Ectodermal cell (in vitro differentiated cells): Measurements from ENCODE around the gene LITAF.

Experiments
- H3K27ac ChIP-seq: 2 replicates; pipeline ENCODE4 v1.7.0; 2013; ENCODE audit warnings: mild to moderate bottlenecking, low read depth, low read length; ENCODE audit not compliant: insufficient read depth, poor library complexity, severe bottlenecking
- H3K27me3 ChIP-seq: 2 replicates; pipeline ENCODE4 v1.7.0; 2013; ENCODE audit warnings: mild to moderate bottlenecking, low read length; ENCODE audit not compliant: insufficient read depth, control insufficient read depth, poor library complexity, severe bottlenecking
- H3K36me3 ChIP-seq: one replicate; pipeline ENCODE4 v1.7.0; 2013; ENCODE audit warnings: low read length; ENCODE audit not compliant: control insufficient read depth, insufficient read depth
- H3K4me1 ChIP-seq: one replicate; pipeline ENCODE4 v1.7.0; 2013; ENCODE audit warnings: low read length; ENCODE audit not compliant: control insufficient read depth, insufficient read depth
- H3K4me3 ChIP-seq: 2 replicates; pipeline ENCODE4 v1.7.0; 2013; ENCODE audit warnings: low read depth, low read length, control low read depth; ENCODE audit not compliant: insufficient read depth
- H3K9me3 ChIP-seq: 2 replicates; pipeline ENCODE4 v1.7.0; 2013; ENCODE audit warnings: mild to moderate bottlenecking, low read length, moderate library complexity; ENCODE audit not compliant: control insufficient read depth
- WGBS, 2 experiments: methylation state at CpG; one replicate each; pipeline ENCODE4 v1.1.7; 2013; ENCODE audit warnings: missing lambda C conversion rate in 2 of 2; 5-methylcytosine and 5-hydroxymethylcytosine counted together

The LITAF gene

GRCh38 chr16:11553371-11553770, 33.3 kb downstream of the LITAF start:
- Histone ChIP-seq H3K27me3 (no peaks in the 10 kb centered on the region), H3K4me3 (no peak overlapping the region), H3K36me3 (peaks cover 9% of the 10 kb centered on the region), H3K4me1 (no peaks in the 10 kb centered on the region), H3K9me3 (no peaks in the 10 kb centered on the region), H3K27ac (no peak overlapping the region)
- WGBS, 2 experiments, result 94 to 97% methylated on average over 11 of the region's 11 CpGs

- H3K4me3 ChIP-seq, result no peak overlapping the region
- H3K27ac ChIP-seq, result no peak overlapping the region
- H3K9me3 ChIP-seq, result no peaks in the 10 kb centered on the region
- no peaks in the 10 kb centered on the region for H3K4me1 ChIP-seq
- H3K27me3 ChIP-seq, result no peaks in the 10 kb centered on the region
- WGBS, 2 experiments, result 90 to 92% methylated on average over 8 of the region's 8 CpGs
- peaks cover 9% of the 10 kb centered on the region for H3K36me3 ChIP-seq
Observed at GRCh38 chr16:11552440-11552839, 34.3 kb downstream of the LITAF start.

- WGBS, 2 experiments, result 92 to 95% methylated on average over 3 of the region's 3 CpGs
- peaks cover 9% of the 10 kb centered on the region for H3K36me3 ChIP-seq
- H3K27me3 ChIP-seq, result no peaks in the 10 kb centered on the region
- no peak overlapping the region for H3K4me3 ChIP-seq
- H3K4me1 ChIP-seq, result peaks cover 5% of the 10 kb centered on the region
- H3K27ac ChIP-seq, result no peak overlapping the region
- H3K9me3 ChIP-seq, result no peaks in the 10 kb centered on the region
Observed at GRCh38 chr16:11551842-11552241, 34.9 kb downstream of the LITAF start.

- peaks cover 6% of the 10 kb centered on the region for H3K4me1 ChIP-seq
- H3K27me3 ChIP-seq, result no peaks in the 10 kb centered on the region
- H3K9me3 ChIP-seq, result no peaks in the 10 kb centered on the region
- 95 to 96% methylated on average over 12 to 13 of the region's 13 CpGs for WGBS, 2 experiments
- no peak overlapping the region for H3K27ac ChIP-seq
- H3K4me3 ChIP-seq, result no peak overlapping the region
- H3K36me3 ChIP-seq, result peaks cover 4% of the 10 kb centered on the region
Observed at GRCh38 chr16:11550791-11551498, 35.8 kb downstream of the LITAF start.

GRCh38 chr16:11547118-11547916, 39.4 kb downstream of the LITAF start:
- no peak overlapping the region for H3K27ac ChIP-seq
- H3K4me3 ChIP-seq, result no peak overlapping the region
- 93 to 98% methylated on average over 13 of the region's 13 CpGs for WGBS, 2 experiments

GRCh38 chr16:11546608-11547061, 40.1 kb downstream of the LITAF start:
- Histone ChIP-seq H3K4me3 (no peak overlapping the region), H3K27ac (no peak overlapping the region), H3K36me3 (no peaks in the 10 kb centered on the region), H3K27me3 (no peaks in the 10 kb centered on the region), H3K9me3 (no peaks in the 10 kb centered on the region), H3K4me1 (peaks cover 6% of the 10 kb centered on the region)
- 89 to 90% methylated on average over 5 of the region's 5 CpGs for WGBS, 2 experiments

More at GRCh38 chr16:11547118-11547916, 39.4 kb downstream of the LITAF start:
- Histone ChIP-seq H3K4me1 (peaks cover 6% of the 10 kb centered on the region), H3K9me3 (no peaks in the 10 kb centered on the region), H3K27me3 (no peaks in the 10 kb centered on the region), H3K36me3 (no peaks in the 10 kb centered on the region)

- WGBS, 2 experiments, result 58 to 63% methylated on average over 12 of the region's 12 CpGs
- Histone ChIP-seq H3K27ac (no peak overlapping the region), H3K4me3 (no peak overlapping the region), H3K36me3 (no peaks in the 10 kb centered on the region), H3K4me1 (peaks cover 6% of the 10 kb centered on the region), H3K27me3 (no peaks in the 10 kb centered on the region), H3K9me3 (no peaks in the 10 kb centered on the region)
Observed at GRCh38 chr16:11543661-11544393, 42.9 kb downstream of the LITAF start.

GRCh38 chr16:11542069-11542744, 44.5 kb downstream of the LITAF start:
- Histone ChIP-seq H3K4me1 (peaks cover 5% of the 10 kb centered on the region), H3K36me3 (no peaks in the 10 kb centered on the region), H3K27me3 (no peaks in the 10 kb centered on the region), H3K9me3 (no peaks in the 10 kb centered on the region), H3K27ac (no peak overlapping the region), H3K4me3 (no peak overlapping the region)
- WGBS, 2 experiments, result 92% methylated on average over 8 to 9 of the region's 9 CpGs

- 90 to 92% methylated on average over 4 of the region's 4 CpGs for WGBS, 2 experiments
- no peaks in the 10 kb centered on the region for H3K9me3 ChIP-seq
- no peak overlapping the region for H3K27ac ChIP-seq
- no peak overlapping the region for H3K4me3 ChIP-seq
- no peaks in the 10 kb centered on the region for H3K27me3 ChIP-seq
- H3K4me1 ChIP-seq, result no peaks in the 10 kb centered on the region
- no peaks in the 10 kb centered on the region for H3K36me3 ChIP-seq
Observed at GRCh38 chr16:11539641-11540050, 47.1 kb downstream of the LITAF start.
